Measurements from ENCODE around the gene MYOZ3.

MYOZ3 gene

DNA sequence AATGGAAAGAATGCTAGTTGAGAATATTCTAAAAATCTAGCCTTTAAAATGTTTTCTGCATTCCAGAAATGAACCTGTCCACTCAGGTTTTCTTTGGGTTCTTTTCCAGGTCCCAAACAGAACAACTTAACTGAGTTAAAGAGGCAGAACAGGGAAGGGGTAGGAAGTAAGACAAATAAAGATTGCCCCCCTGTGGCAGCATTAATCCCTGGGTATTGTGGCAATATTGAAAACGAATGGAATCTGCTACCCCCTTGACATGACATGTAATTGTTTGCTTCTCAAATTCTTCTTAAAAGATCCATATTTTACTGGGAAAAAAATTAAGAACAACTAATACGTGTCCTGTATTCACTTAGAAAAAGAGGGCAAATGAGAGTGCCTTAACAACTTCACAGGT lies 49.1 kb downstream of the MYOZ3 start:
- FAIRE-seq = no peak

DNA sequence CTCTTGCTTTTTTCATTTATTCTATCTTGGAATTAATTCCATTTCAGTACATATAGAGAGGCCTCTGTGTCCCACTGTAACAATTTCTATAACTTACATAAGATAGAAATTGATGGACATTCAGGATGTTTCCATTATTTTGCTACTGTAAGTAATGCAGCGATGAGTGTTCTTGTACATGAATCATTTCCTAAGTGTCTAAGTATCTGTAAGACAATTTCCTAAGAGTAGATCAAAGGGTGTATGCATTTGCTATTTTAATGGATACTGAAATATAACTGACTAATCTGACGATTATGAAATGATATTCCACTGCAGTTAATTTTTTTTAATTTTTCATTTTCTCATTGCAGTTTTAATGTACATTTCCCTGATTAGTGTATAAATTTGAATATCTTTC lies 62.8 kb downstream of the MYOZ3 start:
- no peak for FAIRE-seq

Measured in islet of Langerhans (tissue), 1 donor.